Mesenchymal stem cell (in vitro differentiated cells and primary cell): ENCODE results near the gene ALKAL2.

ENCODE experiments used
- DNase-seq: peaks from one replicate; pipeline ENCODE4 v3.0.0-alpha.2; 2013
- H2AFZ ChIP-seq: one replicate; pipeline ENCODE4 v1.6.1; 2013; ENCODE audit warnings: low read depth, mild to moderate bottlenecking, control low read depth, inconsistent platforms, low read length, moderate library complexity
- H2AK5ac ChIP-seq: 2 replicates; pipeline ENCODE4 v1.6.1; 2013; ENCODE audit warnings: low read length, moderate library complexity, mild to moderate bottlenecking, inconsistent platforms; ENCODE audit not compliant: severe bottlenecking
- H2BK120ac ChIP-seq: one replicate; pipeline ENCODE4 v1.6.1; 2013; ENCODE audit warnings: low read depth, mild to moderate bottlenecking, inconsistent platforms, low read length, moderate library complexity
- H2BK12ac ChIP-seq, 2 experiments: one replicate each; pipeline ENCODE4 v1.6.1; 2013; ENCODE audit warnings: inconsistent platforms in 2 of 2, low read length in 2 of 2, mild to moderate bottlenecking in 2 of 2, moderate library complexity in 2 of 2, control low read depth in 1 of 2
- H2BK15ac ChIP-seq: one replicate; pipeline ENCODE4 v1.6.1; 2013; ENCODE audit warnings: mild to moderate bottlenecking, low read depth, inconsistent platforms; ENCODE audit not compliant: poor library complexity, severe bottlenecking
- H2BK5ac ChIP-seq: 2 replicates; pipeline ENCODE4 v1.6.1; 2013; ENCODE audit warnings: low read depth, mild to moderate bottlenecking, low read length, control low read depth, inconsistent platforms; ENCODE audit not compliant: poor library complexity, severe bottlenecking
- H3K14ac ChIP-seq, 2 experiments: one replicate each; pipeline ENCODE4 v1.6.1; 2013; ENCODE audit warnings: inconsistent platforms in 2 of 2, low read length in 2 of 2, control low read depth in 1 of 2, mild to moderate bottlenecking in 1 of 2, moderate library complexity in 1 of 2
- H3K18ac ChIP-seq, 2 experiments: one replicate each; pipeline ENCODE4 v1.6.1; 2013; ENCODE audit warnings: inconsistent platforms in 2 of 2, low read length in 2 of 2, control low read depth in 1 of 2, low read depth in 1 of 2, mild to moderate bottlenecking in 1 of 2
- H3K23ac ChIP-seq, 2 experiments: one replicate each; pipeline ENCODE4 v1.6.1; 2013; ENCODE audit warnings: inconsistent platforms in 2 of 2, low read length in 2 of 2, mild to moderate bottlenecking in 2 of 2, moderate library complexity in 2 of 2, control low read depth in 1 of 2
- H3K27ac ChIP-seq: 2 replicates; pipeline ENCODE4 v1.5.1; 2013; ENCODE audit warnings: mild to moderate bottlenecking, moderate library complexity, low read length, control low read depth, inconsistent platforms; ENCODE audit not compliant: poor library complexity, severe bottlenecking
- H3K27me3 ChIP-seq, 2 experiments: 2 replicates each; pipeline versions ENCODE4 v1.6.1 to v1.7.0; 2013; ENCODE audit warnings: low read length in 2 of 2, mild to moderate bottlenecking in 2 of 2, moderate library complexity in 2 of 2, control low read depth in 1 of 2, inconsistent platforms in 1 of 2; ENCODE audit not compliant: control insufficient read depth in 1 of 2, insufficient read depth in 1 of 2
- H3K36me3 ChIP-seq, 2 experiments: 2 replicates each; pipeline versions ENCODE4 v1.6.1 to v1.7.0; 2013; ENCODE audit warnings: low read length in 2 of 2, control low read depth in 1 of 2, inconsistent platforms in 1 of 2, low read depth in 1 of 2, mild to moderate bottlenecking in 1 of 2; ENCODE audit not compliant: insufficient read depth in 2 of 2, control insufficient read depth in 1 of 2
- H3K4ac ChIP-seq, 2 experiments: one replicate each; pipeline ENCODE4 v1.6.1; 2013; ENCODE audit warnings: inconsistent platforms in 2 of 2, low read length in 2 of 2, mild to moderate bottlenecking in 2 of 2, moderate library complexity in 2 of 2, control low read depth in 1 of 2, low read depth in 1 of 2
- H3K4me1 ChIP-seq: 2 replicates; pipeline ENCODE4 v1.6.1; 2013; ENCODE audit warnings: low read depth, low read length, control low read depth; ENCODE audit not compliant: control insufficient read depth, insufficient read depth
- H3K4me2 ChIP-seq: 2 replicates; pipeline ENCODE4 v1.6.1; 2013; ENCODE audit warnings: low read length, mild to moderate bottlenecking, inconsistent platforms; ENCODE audit not compliant: poor library complexity, severe bottlenecking
- H3K4me3 ChIP-seq, 2 experiments: 2 replicates each; pipeline versions ENCODE4 v1.5.1 to v1.7.0; 2013; ENCODE audit warnings: low read length in 2 of 2, mild to moderate bottlenecking in 2 of 2, control low read depth in 1 of 2, low read depth in 1 of 2; ENCODE audit not compliant: insufficient read depth in 1 of 2
- H3K79me1 ChIP-seq: replicated peaks from 2 replicates; pipeline ENCODE4 v1.6.1; 2013; ENCODE audit warnings: mild to moderate bottlenecking, control low read depth, low read length, inconsistent platforms; ENCODE audit not compliant: poor library complexity, severe bottlenecking
- H3K9ac ChIP-seq: 2 replicates; pipeline ENCODE4 v1.7.0; 2013; ENCODE audit warnings: mild to moderate bottlenecking, low read length, moderate library complexity
- H3K9me3 ChIP-seq: 2 replicates; pipeline ENCODE4 v1.7.0; 2013; ENCODE audit warnings: mild to moderate bottlenecking, low read length; ENCODE audit not compliant: control insufficient read depth
- H4K8ac ChIP-seq: one replicate; pipeline ENCODE4 v1.6.1; 2013; ENCODE audit warnings: inconsistent platforms, mild to moderate bottlenecking, low read length, moderate library complexity
- H4K91ac ChIP-seq: one replicate; pipeline ENCODE4 v1.6.1; 2013; ENCODE audit warnings: mild to moderate bottlenecking, low read length, inconsistent platforms
- WGBS: methylation state at CpG from one replicate; pipeline ENCODE4 v1.1.7; 2013; ENCODE audit warnings: mixed read lengths; 5-methylcytosine and 5-hydroxymethylcytosine counted together

The ALKAL2 gene

DNA sequence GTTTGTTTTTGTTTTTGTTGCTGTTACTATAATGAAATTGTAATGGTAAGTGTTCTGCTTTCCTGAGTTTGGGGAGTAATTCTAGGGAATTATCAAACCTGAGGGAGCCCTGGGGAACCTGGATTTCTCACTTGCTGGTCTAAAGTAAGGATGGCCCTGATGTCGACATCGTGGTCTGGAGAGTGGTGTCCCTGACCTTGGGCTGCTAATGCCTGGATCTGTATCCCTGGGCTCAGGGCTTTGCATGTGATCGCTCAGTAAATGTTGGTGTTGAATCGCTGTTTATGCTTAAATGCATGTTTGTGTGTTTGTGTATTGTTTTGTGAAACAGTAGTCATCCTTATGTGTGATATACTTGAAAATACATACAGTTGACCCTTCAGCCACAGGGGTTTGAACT is 17.0 kb downstream of the ALKAL2 start:
- H4K91ac ChIP-seq, result no peak overlapping the region
- H3K4ac ChIP-seq, result no peak overlapping the region
- WGBS, result 96% methylated on average over 4 of the region's 4 CpGs
- no peaks in the 10 kb centered on the region for H3K9me3 ChIP-seq
- H3K27ac ChIP-seq, result no peak overlapping the region
- no peak overlapping the region for H2BK120ac ChIP-seq
- H2AK5ac ChIP-seq, result no peak overlapping the region
- no peak overlapping the region for H3K4me2 ChIP-seq
- H3K4me1 ChIP-seq, result peaks cover 4% of the 10 kb centered on the region
- H4K8ac ChIP-seq, result no peak overlapping the region
- H3K4me3 ChIP-seq, result no peak overlapping the region
- no peak overlapping the region for H2AFZ ChIP-seq
- no peak overlapping the region for H2BK5ac ChIP-seq
- H3K23ac ChIP-seq, result no peak overlapping the region
- H2BK12ac ChIP-seq, result no peak overlapping the region
- no peak overlapping the region for H3K18ac ChIP-seq
- H3K14ac ChIP-seq, result no peak overlapping the region
- DNase-seq, result no peak
- H3K36me3 ChIP-seq, result peaks cover 15 to 46% of the 10 kb centered on the region in 2 experiments
- H2BK15ac ChIP-seq, result no peak overlapping the region
- no peak overlapping the region for H3K9ac ChIP-seq
- H3K79me1 ChIP-seq, result peaks cover 4% of the 10 kb centered on the region
- H3K27me3 ChIP-seq, result no peaks in the 10 kb centered on the region

DNA sequence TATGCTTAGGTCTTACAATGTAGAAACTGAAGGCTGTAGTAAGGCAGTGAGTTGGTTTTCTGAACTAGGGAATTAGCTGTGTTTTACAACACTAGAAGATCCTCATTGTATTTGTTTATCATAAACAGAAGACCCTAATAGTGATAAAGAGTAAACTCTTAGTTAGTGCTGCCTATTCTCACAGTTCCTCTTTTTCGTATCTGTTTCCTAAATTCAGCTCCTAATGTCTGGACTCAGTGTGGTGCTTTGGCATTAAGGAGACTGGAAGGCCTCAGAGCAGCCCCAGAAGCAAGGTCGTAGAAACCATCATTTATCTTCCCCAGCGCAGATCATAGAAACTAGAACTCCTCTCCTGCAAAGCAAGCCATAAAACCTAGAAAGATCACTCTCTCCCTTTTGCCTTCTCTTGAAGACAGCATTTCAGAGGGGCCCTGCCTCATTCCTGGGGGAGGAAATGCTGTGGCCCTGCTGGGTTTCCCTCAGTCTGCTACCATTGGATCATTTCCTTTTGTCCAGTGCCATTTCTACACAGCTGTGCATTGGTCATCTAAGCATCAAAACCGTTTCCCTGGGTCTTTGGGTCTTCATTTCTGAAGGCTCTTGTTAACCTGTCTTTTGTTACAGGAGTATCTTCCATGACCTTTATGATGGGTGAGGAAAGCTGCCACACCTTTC is 18.4 kb downstream of the ALKAL2 start:
- Histone ChIP-seq H3K4ac (no peak overlapping the region), H3K27ac (no peak overlapping the region), H3K23ac (no peak overlapping the region), H2BK5ac (no peak overlapping the region), H3K79me1 (peaks cover 4% of the 10 kb centered on the region), H3K4me1 (peaks cover 4% of the 10 kb centered on the region), H2BK15ac (no peak overlapping the region), H3K9ac (no peak overlapping the region), H3K4me3 (no peak overlapping the region), H2BK12ac (no peak overlapping the region), H2AK5ac (no peak overlapping the region), H3K14ac (no peak overlapping the region), H4K8ac (no peak overlapping the region), H4K91ac (no peak overlapping the region), H2BK120ac (no peak overlapping the region), H3K36me3 (peaks cover 10 to 34% of the 10 kb centered on the region in 2 experiments), H3K4me2 (no peak overlapping the region), H2AFZ (no peak overlapping the region), H3K27me3 (no peaks in the 10 kb centered on the region), H3K18ac (no peak overlapping the region), H3K9me3 (no peaks in the 10 kb centered on the region)
- no peak for DNase-seq
- 34% methylated on average over 3 of the region's 4 CpGs for WGBS

DNA sequence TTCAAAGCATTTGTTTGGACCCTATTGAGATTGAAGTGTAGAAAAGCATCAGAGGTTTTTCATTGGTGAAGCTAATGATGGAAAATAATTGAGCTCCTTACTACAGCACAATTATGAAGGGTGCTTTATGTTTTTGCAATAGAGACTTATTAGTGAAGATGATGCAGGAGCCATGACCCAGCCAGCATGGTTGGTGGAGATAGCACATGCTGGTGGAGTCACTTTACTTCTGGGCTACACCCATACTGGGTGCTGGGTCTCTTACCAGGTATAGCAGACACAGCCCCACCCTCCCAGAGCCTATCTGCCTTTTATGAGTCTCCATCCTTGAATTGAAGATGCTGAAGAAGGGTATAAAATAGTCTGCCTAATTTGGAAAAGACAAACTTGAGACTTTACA is 19.6 kb downstream of the ALKAL2 start:
- Histone ChIP-seq H2BK5ac (no peak overlapping the region), H3K4me2 (no peak overlapping the region), H2AK5ac (no peak overlapping the region), H3K27me3 (no peaks in the 10 kb centered on the region), H3K18ac (no peak overlapping the region), H3K23ac (no peak overlapping the region), H3K4me3 (no peak overlapping the region), H3K4ac (no peak overlapping the region), H4K91ac (no peak overlapping the region), H3K36me3 (peaks cover 10 to 22% of the 10 kb centered on the region in 2 experiments), H3K4me1 (peaks cover 13% of the 10 kb centered on the region), H3K79me1 (peaks cover 12% of the 10 kb centered on the region), H2BK120ac (no peak overlapping the region), H3K27ac (no peak overlapping the region), H3K14ac (no peak overlapping the region), H3K9me3 (no peaks in the 10 kb centered on the region), H4K8ac (no peak overlapping the region), H2BK15ac (no peak overlapping the region), H2AFZ (no peak overlapping the region), H3K9ac (no peak overlapping the region), H2BK12ac (no peak overlapping the region)
- DNase-seq, result no peak

DNA sequence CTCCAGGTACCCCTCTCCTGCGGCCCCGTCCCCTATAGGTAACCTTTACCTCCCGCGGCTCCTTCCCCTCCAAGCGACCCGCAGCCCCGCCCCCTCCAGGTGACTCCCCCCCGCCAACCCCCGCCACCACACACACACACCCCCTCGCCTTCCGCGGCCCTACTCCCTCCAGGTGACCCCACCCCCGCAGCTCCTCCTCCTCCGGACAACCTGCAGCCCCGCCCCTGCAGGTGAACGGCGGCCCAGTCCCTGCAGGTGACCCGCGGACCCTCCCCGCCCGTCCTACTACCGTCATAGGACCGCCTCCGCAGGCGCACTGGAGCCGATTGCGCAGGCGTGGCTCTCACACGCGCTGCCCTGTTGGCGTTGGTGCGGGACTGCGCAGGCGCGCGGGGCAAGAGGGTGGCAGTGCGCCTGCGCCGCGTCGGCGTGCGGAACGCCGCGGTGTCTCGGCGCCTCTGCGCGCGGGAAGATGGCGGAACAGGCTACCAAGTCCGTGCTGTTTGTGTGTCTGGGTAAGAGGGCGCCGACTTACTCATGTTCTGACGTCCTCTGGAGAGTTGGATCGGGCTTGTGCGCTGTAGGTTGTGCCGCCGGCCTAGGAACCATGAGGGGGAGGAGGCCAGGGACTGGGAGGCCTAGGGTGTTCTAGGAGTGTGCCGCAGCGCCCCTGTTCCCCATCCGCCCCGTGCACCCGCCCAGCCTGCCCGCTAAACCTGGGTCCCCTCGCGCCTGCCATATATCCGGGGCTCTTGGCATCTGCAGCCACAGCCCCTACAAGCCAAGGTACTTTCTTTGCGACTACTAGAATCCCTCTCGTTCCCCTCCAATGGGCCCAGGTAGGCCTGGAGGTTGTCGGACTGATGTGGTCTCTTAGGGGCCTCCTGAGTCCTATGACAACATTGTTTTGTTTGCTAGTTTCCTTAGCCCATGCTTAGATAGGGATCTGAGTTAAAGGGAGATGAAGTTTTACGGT is 23.1 kb downstream of the ALKAL2 start, which contains the start of gene ACP1:
Gene ACP1 (plus strand): TSS at position 455 of the 976 bp plus-strand sequence. CDS start 18 bp downstream, at position 473.
- peak within 1 kb of the TSS; percentile 86 to 93 for H3K23ac ChIP-seq

More for the DNA sequence above, 23.1 kb downstream of the ALKAL2 start, which contains the start of gene ACP1:
- H3K18ac ChIP-seq, result peak within 1 kb of the TSS; percentile 97 to 99
- H4K91ac ChIP-seq, result peak within 1 kb of the TSS; percentile 99
- peak within 1 kb of the TSS; percentile 96 for H3K9ac ChIP-seq
- H3K4me1 ChIP-seq, result peaks cover 13% of the 10 kb centered on the region
- peak within 1 kb of the TSS; percentile 68 for H3K27ac ChIP-seq
- peak within 1 kb of the TSS; percentile 96 for H3K4ac ChIP-seq
- H2BK120ac ChIP-seq, result peak within 1 kb of the TSS; percentile 95
- peaks cover 6 to 14% of the 10 kb centered on the region in 2 experiments for H3K36me3 ChIP-seq
- peak within 1 kb of the TSS; percentile 89 for H2AFZ ChIP-seq
- peaks cover 24% of the 10 kb centered on the region for H3K79me1 ChIP-seq
- peak within 1 kb of the TSS in 1 of 2 experiments; percentile 98 for H3K14ac ChIP-seq
- peak within 1 kb of the TSS; percentile 54 for H2BK5ac ChIP-seq
- under 1% methylated on average over 53 of the region's 73 CpGs for WGBS
- peak within 1 kb of the TSS; percentile 96 for H4K8ac ChIP-seq
- peak within 1 kb of the TSS; percentile 64 for H2BK15ac ChIP-seq
- H2AK5ac ChIP-seq, result peak within 1 kb of the TSS; percentile 16
- peak; percentile 91 for DNase-seq
- H3K27me3 ChIP-seq, result no peaks in the 10 kb centered on the region
- H3K4me2 ChIP-seq, result peak within 1 kb of the TSS; percentile 93
- peak within 1 kb of the TSS; percentile 93 for H3K4me3 ChIP-seq
- H3K9me3 ChIP-seq, result no peaks in the 10 kb centered on the region
- peak within 1 kb of the TSS; percentile 86 to 87 for H2BK12ac ChIP-seq
